HAP-1 (cell line): ENCODE measurements around the gene RABEP1.
A peak's percentile ranks its signal among the peaks of the same experiment; 100 is the strongest.
"Not testable (repeated sequence)": the region's sequence is repeated elsewhere in the genome, so short reads cannot be mapped to it uniquely, and the experiment has no call there.

Experiments used
- DNase-seq, 2 experiments: peaks; one replicate each; pipeline ENCODE4 v3.0.0-alpha.2; 2016 to 2020; ENCODE audit warnings: low spot score in 2 of 2
- H3K27me3 ChIP-seq: fragments of 250-450 bp; sonication (Bioruptor Pico); 2 replicates; pipeline ENCODE4 v1.5.1; 2020; ENCODE audit warnings: low read depth, mild to moderate bottlenecking, moderate library complexity
- H3K36me3 ChIP-seq: fragments of 250-450 bp; sonication (Bioruptor Pico); replicated peaks from 2 replicates; pipeline ENCODE4 v1.5.1; 2020; ENCODE audit warnings: mild to moderate bottlenecking
- H3K4me1 ChIP-seq: fragments of 250-450 bp; sonication (Bioruptor Pico); 2 replicates; pipeline ENCODE4 v1.5.1; 2020; ENCODE audit warnings: mild to moderate bottlenecking
- H3K4me3 ChIP-seq: fragments of 250-450 bp; sonication (Bioruptor Pico); 2 replicates; pipeline ENCODE4 v1.5.1; 2020; ENCODE audit warnings: mild to moderate bottlenecking, moderate library complexity
- H3K9me3 ChIP-seq: fragments of 250-450 bp; sonication (Bioruptor Pico); 2 replicates; pipeline ENCODE4 v1.5.1; 2020; ENCODE audit warnings: mild to moderate bottlenecking, moderate library complexity
- in situ Hi-C: fragments of 300-500 bp; cut with MboI; formaldehyde crosslinking; loops from 3 replicates; pipeline ENCODE4 v1.14.3; 2020; ENCODE audit warnings: low sequenced_read_pairs, inconsistent platforms, mixed read lengths

RABEP1 gene, protein sequence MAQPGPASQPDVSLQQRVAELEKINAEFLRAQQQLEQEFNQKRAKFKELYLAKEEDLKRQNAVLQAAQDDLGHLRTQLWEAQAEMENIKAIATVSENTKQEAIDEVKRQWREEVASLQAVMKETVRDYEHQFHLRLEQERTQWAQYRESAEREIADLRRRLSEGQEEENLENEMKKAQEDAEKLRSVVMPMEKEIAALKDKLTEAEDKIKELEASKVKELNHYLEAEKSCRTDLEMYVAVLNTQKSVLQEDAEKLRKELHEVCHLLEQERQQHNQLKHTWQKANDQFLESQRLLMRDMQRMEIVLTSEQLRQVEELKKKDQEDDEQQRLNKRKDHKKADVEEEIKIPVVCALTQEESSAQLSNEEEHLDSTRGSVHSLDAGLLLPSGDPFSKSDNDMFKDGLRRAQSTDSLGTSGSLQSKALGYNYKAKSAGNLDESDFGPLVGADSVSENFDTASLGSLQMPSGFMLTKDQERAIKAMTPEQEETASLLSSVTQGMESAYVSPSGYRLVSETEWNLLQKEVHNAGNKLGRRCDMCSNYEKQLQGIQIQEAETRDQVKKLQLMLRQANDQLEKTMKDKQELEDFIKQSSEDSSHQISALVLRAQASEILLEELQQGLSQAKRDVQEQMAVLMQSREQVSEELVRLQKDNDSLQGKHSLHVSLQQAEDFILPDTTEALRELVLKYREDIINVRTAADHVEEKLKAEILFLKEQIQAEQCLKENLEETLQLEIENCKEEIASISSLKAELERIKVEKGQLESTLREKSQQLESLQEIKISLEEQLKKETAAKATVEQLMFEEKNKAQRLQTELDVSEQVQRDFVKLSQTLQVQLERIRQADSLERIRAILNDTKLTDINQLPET

DNA sequence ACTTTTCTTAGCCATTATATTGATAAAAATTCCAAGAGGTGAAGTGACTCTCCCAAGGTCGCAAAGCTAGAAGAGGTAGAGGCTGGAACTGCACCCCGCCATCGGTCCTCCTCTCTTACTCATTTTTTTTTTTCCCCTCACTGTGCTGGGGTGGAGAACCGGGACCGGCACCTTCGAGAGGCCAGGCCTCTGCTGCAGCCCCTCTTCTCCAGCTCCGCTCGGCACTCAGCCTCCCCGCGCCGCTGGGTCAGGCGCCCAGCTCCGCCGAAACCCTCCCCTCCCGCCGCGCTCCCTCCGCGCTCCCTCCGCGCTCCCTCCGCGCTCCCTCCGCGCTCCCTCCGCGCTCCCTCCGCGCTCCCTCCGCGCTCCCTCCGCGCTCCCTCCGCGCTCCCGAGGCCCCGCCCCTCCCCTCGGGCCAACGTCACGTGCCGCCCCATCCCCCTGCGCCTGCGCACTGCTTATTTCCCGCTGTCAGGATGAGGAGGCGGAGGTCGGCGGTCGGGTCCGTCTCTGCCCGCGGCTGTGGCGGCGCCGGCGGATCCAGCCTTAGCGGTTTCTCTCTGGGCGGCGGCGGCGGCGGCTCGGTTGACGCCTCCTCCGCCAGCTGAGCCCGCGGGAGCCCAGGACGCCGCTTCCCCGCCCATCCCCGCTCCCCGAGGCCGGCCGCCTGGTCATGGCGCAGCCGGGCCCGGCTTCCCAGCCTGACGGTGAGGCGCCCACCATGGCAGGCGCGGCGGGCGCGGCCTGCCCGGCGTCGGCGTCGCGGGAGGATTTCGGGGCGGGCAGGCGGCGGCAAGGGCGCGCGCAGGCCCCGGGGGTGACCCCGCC, at the start of gene RABEP1:
RABEP1 (plus strand) TSS at position 471 of the 828 bp plus-strand sequence; CDS start at position 674, 203 bp downstream.
- DNase-seq: peak; percentile 65 to 95
- peaks cover 30% of the 10 kb centered on the region for H3K4me1 ChIP-seq
- in situ Hi-C loops: no loop called here
- peak within 1 kb of the TSS; percentile 54 for H3K4me3 ChIP-seq
- H3K36me3 ChIP-seq: peaks cover 6% of the 10 kb centered on the region
- H3K9me3 ChIP-seq: no peaks in the 10 kb centered on the region
- H3K27me3 ChIP-seq: no peaks in the 10 kb centered on the region

DNA sequence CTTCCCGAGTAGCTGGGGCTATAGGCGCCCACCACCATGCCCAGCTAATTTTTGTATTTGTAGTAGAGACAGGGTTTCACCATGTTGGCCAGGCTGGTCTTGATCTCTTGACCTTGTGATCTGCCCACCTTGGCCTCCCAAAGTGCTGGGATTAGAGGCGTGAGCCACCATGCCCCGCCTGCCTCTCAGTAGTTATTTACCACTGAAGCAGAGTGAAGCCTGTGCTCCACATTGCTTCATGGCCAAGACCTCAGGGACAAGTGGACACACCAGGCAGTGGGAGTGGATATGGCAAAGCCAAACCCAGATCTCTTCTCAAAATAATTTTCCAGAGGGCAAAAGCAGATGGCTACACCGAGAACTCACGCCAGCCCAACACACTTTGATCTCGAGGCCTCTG, 48.6 kb upstream of the RABEP1 start:
- H3K36me3 ChIP-seq, H3K27me3 ChIP-seq, H3K4me1 ChIP-seq, H3K9me3 ChIP-seq, DNase-seq, H3K4me3 ChIP-seq, in situ Hi-C loops: not testable (repeated sequence)

DNA sequence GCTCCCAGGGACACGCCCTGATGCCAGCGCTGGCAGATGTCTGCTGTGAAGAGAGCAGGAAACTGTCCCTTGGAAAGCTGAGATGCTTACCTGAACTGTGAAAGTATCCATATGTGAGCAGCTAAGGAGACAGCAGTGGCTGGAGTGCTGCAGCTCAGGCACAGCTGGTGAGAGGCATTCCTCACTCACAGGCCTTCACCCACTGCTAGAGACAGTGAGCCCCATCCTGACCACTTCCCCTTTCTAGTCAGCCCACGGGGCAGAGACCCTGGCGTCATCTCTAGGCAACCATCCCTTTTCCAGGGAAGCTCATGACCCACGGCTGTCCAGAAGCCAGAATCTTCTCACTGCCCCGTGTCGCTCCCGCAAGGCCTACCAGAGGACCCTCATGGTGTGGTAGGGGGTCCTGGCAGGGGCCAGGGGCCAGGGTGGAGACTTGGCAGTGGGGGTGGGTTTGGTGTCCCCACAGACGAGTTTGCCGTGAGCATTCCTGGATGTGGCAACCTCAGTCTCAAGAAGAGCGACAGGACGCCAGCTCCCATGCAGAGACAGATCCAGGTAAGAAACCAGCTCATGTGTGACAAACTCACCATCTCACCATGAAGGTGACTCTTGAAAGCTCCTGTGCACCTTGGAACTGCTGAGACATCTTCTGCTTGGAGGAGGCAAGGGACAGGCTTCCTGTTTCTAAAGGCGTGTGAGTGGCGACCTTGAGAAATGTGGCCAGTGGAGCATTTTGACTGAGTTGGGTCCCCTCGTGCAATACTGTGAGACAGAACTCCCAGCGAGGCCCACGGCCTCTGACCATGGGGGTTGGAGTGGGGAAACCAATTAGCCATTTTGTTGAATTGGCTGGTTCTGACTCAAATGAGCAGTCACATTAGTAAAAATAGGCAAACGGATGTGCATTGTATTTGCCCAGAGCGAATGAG, 47.2 kb upstream of the RABEP1 start, which contains the start of gene SCIMP:
SCIMP (minus strand) TSS at position 216 of the 932 bp plus-strand sequence; CDS start at position 111, 105 bp downstream.
- H3K4me3 ChIP-seq: no peak within 1 kb of the TSS
- H3K4me1 ChIP-seq: no peaks in the 10 kb centered on the region
- no peaks in the 10 kb centered on the region for H3K36me3 ChIP-seq
- H3K27me3 ChIP-seq: no peaks in the 10 kb centered on the region
- in situ Hi-C loops: no loop called here
- no peak for DNase-seq
- H3K9me3 ChIP-seq: no peaks in the 10 kb centered on the region

DNA sequence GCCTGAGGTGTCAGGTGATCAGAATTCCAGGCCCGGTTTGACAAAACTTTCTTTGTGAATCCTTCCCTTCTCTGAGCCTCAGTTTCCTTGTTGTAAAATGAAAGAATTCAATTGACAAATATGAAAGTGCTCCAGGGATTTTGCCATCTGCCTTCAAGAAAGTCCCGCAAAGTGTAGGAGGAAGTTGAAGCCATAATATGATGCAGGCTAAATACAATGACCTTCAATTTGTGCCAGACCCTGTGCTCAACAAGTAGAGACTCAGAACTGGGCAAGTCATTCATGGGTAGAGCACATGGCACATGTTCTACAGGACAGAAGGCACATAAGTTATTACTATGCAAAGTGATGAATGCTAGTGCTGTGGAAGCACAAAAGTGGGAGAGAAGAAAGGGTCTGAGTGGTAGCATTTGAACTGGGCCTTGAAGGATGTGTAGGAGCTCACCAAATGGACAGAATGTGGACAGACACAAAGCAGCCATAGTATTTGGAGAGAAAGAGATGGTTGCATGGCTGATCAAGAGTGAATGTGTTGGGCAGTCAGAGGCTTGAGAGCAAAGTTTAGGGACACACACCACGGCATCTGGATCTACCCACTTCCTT, 45.0 kb upstream of the RABEP1 start:
- Histone ChIP-seq H3K36me3 (no peaks in the 10 kb centered on the region), H3K9me3 (no peaks in the 10 kb centered on the region), H3K27me3 (no peaks in the 10 kb centered on the region), H3K4me3 (no peak overlapping the region), H3K4me1 (no peaks in the 10 kb centered on the region)
- in situ Hi-C loops: no loop called here
- DNase-seq: no peak

DNA sequence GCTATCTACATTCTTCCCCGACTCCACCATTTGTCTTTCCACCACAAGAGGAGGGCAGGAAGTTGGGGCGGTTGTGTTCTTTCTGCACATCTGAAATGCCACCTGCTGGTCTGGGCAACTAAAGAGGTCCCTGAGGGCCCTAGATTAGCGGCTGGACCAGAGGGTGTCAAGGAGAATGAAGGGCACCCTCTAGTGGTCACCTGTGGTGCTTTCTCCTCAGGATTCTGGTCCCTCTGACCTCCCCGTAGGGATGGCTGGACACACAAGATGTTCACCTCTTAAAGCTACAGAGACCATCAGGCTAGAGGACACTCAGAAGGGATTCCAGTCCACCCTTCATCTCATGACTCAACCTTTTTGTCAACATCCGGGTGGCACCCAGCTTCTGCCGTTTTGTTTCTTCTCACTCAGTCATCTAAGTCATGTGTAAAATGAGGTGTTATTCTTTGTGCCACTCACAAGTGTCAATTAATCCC, 44.5 kb upstream of the RABEP1 start:
- Histone ChIP-seq H3K4me1 (no peaks in the 10 kb centered on the region), H3K4me3 (no peak overlapping the region), H3K9me3 (no peaks in the 10 kb centered on the region), H3K27me3 (no peaks in the 10 kb centered on the region), H3K36me3 (no peaks in the 10 kb centered on the region)
- DNase-seq: peak; percentile 53 to 78
- in situ Hi-C loops: no loop called here

DNA sequence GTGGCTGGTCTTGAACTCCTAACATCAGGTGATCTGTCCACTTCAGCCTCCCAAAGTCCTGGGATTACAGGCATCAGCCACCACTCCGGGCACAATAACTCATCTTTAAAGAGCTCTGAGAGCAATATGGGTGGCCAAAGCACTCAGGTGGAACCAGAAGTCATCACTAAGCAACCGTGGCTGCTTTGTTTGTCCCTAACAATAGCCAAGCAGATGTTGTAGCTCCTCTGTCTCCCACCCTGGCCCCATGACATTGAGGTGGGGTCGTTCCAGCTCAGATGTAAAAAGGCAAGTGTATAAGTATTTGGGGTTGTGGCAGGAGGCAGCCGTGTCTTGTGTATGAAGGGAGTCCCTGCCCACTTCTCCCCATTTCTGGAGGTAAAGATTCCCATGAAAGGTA, 43.8 kb upstream of the RABEP1 start:
- H3K27me3 ChIP-seq: no peaks in the 10 kb centered on the region
- no peak for DNase-seq
- no peaks in the 10 kb centered on the region for H3K36me3 ChIP-seq
- no peaks in the 10 kb centered on the region for H3K9me3 ChIP-seq
- H3K4me1 ChIP-seq: no peaks in the 10 kb centered on the region
- H3K4me3 ChIP-seq: no peak overlapping the region
- in situ Hi-C loops: no loop called here

DNA sequence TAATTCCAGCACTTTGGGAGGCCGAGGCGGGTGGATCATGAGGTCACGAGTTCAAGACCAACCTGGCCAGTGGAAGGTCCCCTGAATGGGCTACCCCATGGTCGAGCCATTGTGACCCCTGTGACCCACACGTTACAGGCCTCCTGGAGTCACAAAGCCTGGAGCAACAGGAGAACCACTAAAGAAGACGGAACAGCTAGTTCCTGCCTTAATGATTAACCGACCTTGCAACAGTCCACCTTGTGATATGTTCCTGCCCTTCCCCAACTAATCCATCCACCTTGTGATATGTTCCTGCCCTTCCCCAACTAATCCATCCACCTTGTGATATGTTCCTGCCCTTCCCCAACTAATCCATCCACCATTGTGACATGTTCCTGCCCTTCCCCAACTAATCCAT, 42.3 kb upstream of the RABEP1 start:
- H3K4me1 ChIP-seq, H3K9me3 ChIP-seq, H3K36me3 ChIP-seq, DNase-seq, H3K4me3 ChIP-seq, H3K27me3 ChIP-seq, in situ Hi-C loops: not testable (repeated sequence)

DNA sequence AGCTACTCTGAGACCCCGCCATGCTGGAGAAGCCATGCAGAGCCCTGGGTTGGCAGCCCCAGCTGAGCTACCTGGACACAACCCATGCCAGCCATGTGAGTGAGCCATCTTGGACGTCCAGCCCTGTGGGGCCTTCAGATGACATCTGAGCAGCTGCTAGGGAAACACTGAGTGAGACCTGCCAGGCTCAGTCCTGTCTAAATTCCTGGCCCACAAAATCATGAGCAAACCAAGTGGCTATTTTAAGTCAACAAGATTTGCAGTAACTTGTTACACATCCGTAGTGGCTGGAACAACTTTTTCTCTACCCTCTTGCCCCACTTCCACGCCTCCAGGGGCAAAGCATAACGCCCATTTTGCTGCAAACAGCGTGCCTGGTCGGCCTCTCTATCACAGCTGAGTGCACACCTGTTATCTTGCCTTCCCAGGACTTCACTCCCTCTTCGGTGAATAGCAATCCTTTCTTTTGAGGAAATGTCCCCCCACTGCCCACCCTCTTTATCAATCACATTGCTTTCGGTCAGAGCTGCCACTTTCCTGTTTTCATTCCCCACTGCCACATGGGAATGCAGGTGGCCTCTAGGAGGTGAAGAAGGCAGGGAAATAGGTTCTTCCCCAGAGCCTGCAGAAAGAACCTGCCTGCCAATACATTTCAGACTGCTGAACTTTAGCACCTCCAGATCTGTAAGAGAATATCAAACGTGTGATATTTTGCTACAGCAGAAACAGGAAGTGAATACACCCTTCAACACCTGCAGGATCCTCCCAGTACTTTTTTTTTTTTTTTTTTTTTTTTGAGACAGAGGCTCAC, 40.0 kb upstream of the RABEP1 start:
- no peak for DNase-seq
- Histone ChIP-seq H3K36me3 (no peaks in the 10 kb centered on the region), H3K27me3 (no peaks in the 10 kb centered on the region), H3K4me1 (no peaks in the 10 kb centered on the region), H3K4me3 (no peak overlapping the region), H3K9me3 (no peaks in the 10 kb centered on the region)
- in situ Hi-C loops: no loop called here

DNA sequence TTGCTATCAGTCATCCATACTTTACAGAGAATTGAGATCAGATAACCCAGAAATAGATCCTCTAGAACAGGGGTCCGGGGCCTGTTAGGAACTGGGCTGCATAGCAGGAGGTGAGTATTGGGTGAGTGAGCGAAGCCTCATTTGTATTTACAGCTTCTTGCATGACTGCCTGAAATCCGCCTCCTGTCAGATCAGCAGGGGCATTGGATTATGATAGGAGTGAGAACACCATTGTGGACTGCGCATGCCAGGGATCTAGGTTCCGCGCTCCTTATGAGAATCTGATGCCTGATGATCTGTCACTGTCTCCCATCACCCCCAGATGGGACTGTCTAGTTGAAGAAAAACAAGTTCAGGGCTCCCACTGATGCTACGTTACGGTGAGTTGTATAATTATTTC, 34.5 kb upstream of the RABEP1 start:
- no peaks in the 10 kb centered on the region for H3K36me3 ChIP-seq
- no peak overlapping the region for H3K4me3 ChIP-seq
- H3K27me3 ChIP-seq: no peaks in the 10 kb centered on the region
- in situ Hi-C loops: no loop called here
- no peaks in the 10 kb centered on the region for H3K4me1 ChIP-seq
- no peaks in the 10 kb centered on the region for H3K9me3 ChIP-seq
- DNase-seq: no peak

DNA sequence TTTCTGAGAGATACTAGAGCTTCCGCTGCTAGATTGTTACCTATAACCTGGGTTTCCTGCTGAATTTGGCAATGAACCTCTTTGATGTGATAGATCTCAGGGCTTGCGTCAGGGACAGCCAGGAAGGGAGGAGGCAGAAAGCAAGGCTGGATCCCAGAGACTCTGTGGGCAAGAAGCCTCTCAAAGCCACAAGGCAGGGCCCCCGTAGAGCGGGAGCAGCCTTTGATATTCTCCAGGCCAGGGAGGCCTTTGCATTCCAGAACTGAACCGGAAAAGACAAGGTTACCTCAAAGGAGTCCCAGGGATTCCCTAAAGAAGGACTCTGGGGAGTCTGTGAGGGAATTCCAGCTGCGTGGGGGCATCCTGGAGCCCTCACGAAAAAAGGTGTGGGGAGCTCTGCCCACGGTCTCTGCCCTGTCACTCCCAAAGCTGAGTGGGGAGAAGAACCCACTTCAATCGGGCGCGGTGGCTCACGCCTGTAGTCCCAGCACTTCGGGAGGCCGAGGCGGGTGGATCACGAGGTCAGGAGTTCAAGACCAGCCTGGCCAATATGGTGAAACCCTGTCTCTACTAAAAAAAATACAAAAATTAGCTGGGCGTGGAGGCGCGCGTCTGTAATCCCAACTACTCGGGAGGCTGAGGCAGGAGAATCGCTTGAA, 33.1 kb upstream of the RABEP1 start:
- H3K4me1 ChIP-seq: no peaks in the 10 kb centered on the region
- no peaks in the 10 kb centered on the region for H3K27me3 ChIP-seq
- in situ Hi-C loops: no loop called here
- no peak for DNase-seq
- no peaks in the 10 kb centered on the region for H3K36me3 ChIP-seq
- H3K9me3 ChIP-seq: no peaks in the 10 kb centered on the region
- no peak overlapping the region for H3K4me3 ChIP-seq

DNA sequence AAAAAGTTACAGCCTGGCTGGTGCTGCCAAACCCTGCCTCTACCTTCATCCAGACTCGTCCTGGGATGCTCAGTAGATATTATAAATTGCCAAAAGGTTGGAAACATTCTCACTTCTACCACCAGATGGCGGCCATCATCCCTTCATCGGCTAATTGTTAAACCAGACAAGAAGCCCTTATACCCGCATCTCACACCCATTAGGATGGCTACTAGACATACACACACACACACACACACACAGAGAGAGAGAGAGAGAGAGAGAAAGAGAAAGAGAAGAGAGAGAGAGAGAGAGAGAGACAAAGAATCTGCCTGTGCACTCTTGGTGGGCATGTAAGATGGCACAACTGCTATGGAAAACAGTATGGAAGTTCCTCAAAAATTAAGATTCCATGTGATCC, 32.5 kb upstream of the RABEP1 start:
- no peaks in the 10 kb centered on the region for H3K36me3 ChIP-seq
- H3K4me1 ChIP-seq: no peaks in the 10 kb centered on the region
- no peaks in the 10 kb centered on the region for H3K27me3 ChIP-seq
- H3K9me3 ChIP-seq: no peaks in the 10 kb centered on the region
- in situ Hi-C loops: no loop called here
- peak; percentile 60 to 78 for DNase-seq
- no peak overlapping the region for H3K4me3 ChIP-seq
